ENCODE measurements around the gene ULK3.

The ULK3 gene

DNA sequence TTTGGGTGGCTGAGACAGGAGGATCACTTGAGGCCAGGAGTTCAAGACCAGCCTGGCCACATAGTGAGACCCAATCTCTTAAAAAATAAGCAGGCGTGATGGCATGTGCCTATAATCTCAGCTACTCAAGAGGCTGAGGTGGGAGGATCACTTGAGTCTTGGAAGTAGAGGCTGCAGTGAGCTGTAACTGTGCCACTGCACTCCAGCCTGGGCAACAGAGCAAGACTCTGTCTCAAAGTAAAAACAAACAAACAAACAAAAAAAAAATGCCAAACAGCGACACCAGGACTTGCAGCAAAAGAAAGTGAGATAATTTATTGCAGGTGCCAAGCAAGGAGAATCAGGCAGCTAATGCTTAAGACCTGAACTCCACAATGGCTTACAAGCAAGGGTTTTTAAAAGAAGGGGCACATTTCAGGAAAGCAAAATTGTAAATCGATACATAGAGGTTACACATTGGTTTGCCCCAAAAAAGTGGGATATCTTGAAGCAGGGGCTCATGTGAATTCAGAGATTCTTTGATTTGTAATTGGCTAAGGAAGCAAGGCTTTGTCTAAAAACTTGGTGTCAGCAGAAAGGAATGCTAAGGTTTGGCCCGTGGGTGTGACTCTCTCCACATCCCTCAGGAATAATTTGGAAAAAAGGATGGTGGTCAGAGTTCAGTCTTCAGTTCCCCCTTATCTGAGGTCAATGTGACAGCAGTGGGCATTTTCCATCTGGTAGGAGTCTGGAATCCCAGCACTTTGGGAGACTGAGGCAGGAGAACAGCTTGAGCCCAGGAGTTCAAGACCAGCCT lies 41.7 kb upstream of the ULK3 start:
- TF ChIP-seq ZNF274 (IDR thresholded peaks at IDR 0.05; ENCODE audit: low read length) (no peak), ZNF274 (tag by site-specific recombination; IDR thresholded peaks at IDR 0.05; ENCODE audit: borderline replicate concordance) (no peak), ZNF121 (tag by site-specific recombination; IDR thresholded peaks at IDR 0.05) (peak; percentile 89), ZNF670 (tag by site-specific recombination; IDR thresholded peaks at IDR 0.05; ENCODE audit: low read depth) (no peak), ZFHX2 (tag by site-specific recombination; conservative IDR thresholded peaks at IDR 0.05) (peak; percentile 54), EGR2 (tag by site-specific recombination; IDR thresholded peaks at IDR 0.05; ENCODE audit: low read depth) (peak; percentile 21; the same call in 1 of the 2 replicates), ZNF510 (tag by site-specific recombination; IDR thresholded peaks at IDR 0.05; ENCODE audit: insufficient replicate concordance) (no peak), ZNF23 (tag by site-specific recombination; IDR thresholded peaks at IDR 0.05; ENCODE audit: borderline replicate concordance) (no peak)
- ChIA-PET POLR2A (interaction anchor here (1.4 to 1.8 kb wide), 2 partner anchors 11 to 17 kb away, joined by 4 to 7 read pairs; partner anchors contain the start of gene SCAMP2), CTCF (interaction anchor here (0.6 to 2.0 kb wide), 5 partner anchors 17 to 525 kb away, joined by 3 to 9 read pairs (median 4); no protein-coding TSS in a partner anchor)

GRCh38 chr15:74882528-74882927 lies 39.6 kb upstream of the ULK3 start:
- Histone ChIP-seq H3K4me1 (ENCODE audit: control insufficient read depth, insufficient read depth, low read length) (no peaks in the 10 kb centered on the region), H3K4me3 (ENCODE audit: low read depth, low read length) (no peak overlapping the region), H3K9me3 (ENCODE audit: control insufficient read depth, insufficient read depth, low read depth, low read length) (no peaks in the 10 kb centered on the region), H3K27ac (ENCODE audit: extremely low read depth, low read depth, low read length) (no peak overlapping the region), H3K36me3 (ENCODE audit: control insufficient read depth in 2 of 2, insufficient read depth in 1 of 2, low read length in 2 of 2) (no peaks in the 10 kb centered on the region)
- POLR2A ChIA-PET, result interaction anchor here (1.5 to 2.0 kb wide), 2 partner anchors 11 to 12 kb away, joined by 4 to 5 read pairs; no protein-coding TSS in a partner anchor
- CTCF ChIA-PET, result interaction anchor here (0.6 to 2.0 kb wide), 4 partner anchors 9 to 68 kb away, joined by 3 to 9 read pairs (median 4); partner anchors contain the start of gene SCAMP2
- TF ChIP-seq CTCF (tag by site-specific recombination; IDR thresholded peaks at IDR 0.05) (no peak), ZNF514 (tag by site-specific recombination; IDR thresholded peaks at IDR 0.05) (no peak), TRIM28 (IDR thresholded peaks at IDR 0.05; ENCODE audit: borderline replicate concordance, low read length) (peak; percentile 64; the same call in 1 of the 2 replicates), SETDB1 (IDR thresholded peaks at IDR 0.05; ENCODE audit: insufficient read length, low read length) (peak; percentile 56)

More for the DNA sequence above, 41.7 kb upstream of the ULK3 start:
- H3K36me3 ChIP-seq (ENCODE audit: control insufficient read depth in 2 of 2, insufficient read depth in 1 of 2, low read length in 2 of 2), result no peaks in the 10 kb centered on the region
- no peak overlapping the region for H3K27ac ChIP-seq (ENCODE audit: extremely low read depth, low read depth, low read length)
- H3K4me1 ChIP-seq (ENCODE audit: control insufficient read depth, insufficient read depth, low read length), result peaks cover 4% of the 10 kb centered on the region; the same call in 1 of the 2 replicates
- no peaks in the 10 kb centered on the region for H3K9me3 ChIP-seq (ENCODE audit: control insufficient read depth, insufficient read depth, low read depth, low read length)
- no peak overlapping the region for H3K4me3 ChIP-seq (ENCODE audit: low read depth, low read length)

GRCh38 chr15:74878273-74878672 lies 35.3 kb upstream of the ULK3 start:
- no peak for TF ChIP-seq ZNF354C (tag by site-specific recombination; IDR thresholded peaks at IDR 0.05; ENCODE audit: borderline replicate concordance, low read depth)
- CTCF ChIA-PET, result interaction anchor here (0.6 kb wide), 1 partner anchor 19 kb away, joined by 3 read pairs; no protein-coding TSS in a partner anchor
- no peaks in the 10 kb centered on the region for H3K4me1 ChIP-seq (ENCODE audit: control insufficient read depth, insufficient read depth, low read length)
- no peaks in the 10 kb centered on the region for H3K9me3 ChIP-seq (ENCODE audit: control insufficient read depth, insufficient read depth, low read depth, low read length)
- H3K27ac ChIP-seq (ENCODE audit: extremely low read depth, low read depth, low read length), result no peak overlapping the region
- H3K36me3 ChIP-seq (ENCODE audit: control insufficient read depth in 2 of 2, insufficient read depth in 1 of 2, low read length in 2 of 2), result no peaks in the 10 kb centered on the region
- no peak overlapping the region for H3K4me3 ChIP-seq (ENCODE audit: low read depth, low read length)
- POLR2A ChIA-PET, result no interaction called here

DNA sequence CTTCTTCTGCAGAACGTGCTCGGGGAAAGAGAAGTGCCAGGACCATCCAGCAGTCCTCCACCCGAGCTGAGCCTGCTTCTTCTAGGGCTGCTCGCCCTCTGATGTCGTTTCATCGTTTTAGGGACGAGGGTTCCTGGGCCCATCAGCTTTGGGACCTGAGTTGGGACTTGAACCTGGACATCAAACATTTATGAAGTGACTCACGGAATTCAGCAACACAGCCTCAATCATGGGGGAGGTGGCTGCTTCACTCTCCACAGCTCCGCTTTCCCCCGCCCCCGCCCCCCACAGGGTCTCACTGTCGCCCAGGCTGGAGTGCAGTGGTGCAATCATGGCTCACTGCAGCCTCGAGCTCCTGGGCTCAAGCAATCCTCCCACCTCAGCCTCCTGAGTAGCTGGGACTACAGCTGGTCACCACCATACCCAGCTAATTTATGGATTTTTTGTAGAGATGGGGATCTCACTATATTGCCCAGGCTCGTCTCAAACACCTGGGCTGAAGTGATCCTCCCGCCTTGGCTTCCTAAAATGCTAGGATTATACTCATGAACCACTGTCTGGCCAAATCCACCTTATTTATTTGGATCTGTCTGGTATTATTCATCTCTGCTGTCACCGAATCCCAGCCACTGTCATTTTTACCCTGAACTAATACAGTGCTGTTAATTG lies 30.9 kb upstream of the ULK3 start:
- Histone ChIP-seq H3K36me3 (ENCODE audit: control insufficient read depth in 2 of 2, insufficient read depth in 1 of 2, low read length in 2 of 2) (peaks cover 2 to 11% of the 10 kb centered on the region in 2 experiments; a peak in 2 of 3 replicates), H3K4me3 (ENCODE audit: low read depth, low read length) (peak overlapping the region; percentile 96), H3K27ac (ENCODE audit: extremely low read depth, low read depth, low read length) (peak overlapping the region; percentile 46; the same call in 1 of the 2 replicates), H3K9me3 (ENCODE audit: control insufficient read depth, insufficient read depth, low read depth, low read length) (no peaks in the 10 kb centered on the region), H3K4me1 (ENCODE audit: control insufficient read depth, insufficient read depth, low read length) (peaks cover 7% of the 10 kb centered on the region)
- POLR2A ChIA-PET, result interaction anchor here (0.9 to 4.3 kb wide), 7 partner anchors 10 to 83 kb away, joined by 3 to 12 read pairs (median 5); partner anchors contain the start of genes FAM219B, MPI and RPP25
- CTCF ChIA-PET, result interaction anchor here (0.6 to 1.4 kb wide), 4 partner anchors 8 to 239 kb away, joined by 3 to 4 read pairs (median 4); no protein-coding TSS in a partner anchor
- TF ChIP-seq KLF1 (tag by site-specific recombination; IDR thresholded peaks at IDR 0.05), result no peak
- TF ChIP-seq ZNF341 (tag by site-specific recombination; IDR thresholded peaks at IDR 0.05; ENCODE audit: low read depth), result peak; percentile 33; the same call in 1 of the 2 replicates
- TF ChIP-seq ZNF354C (tag by site-specific recombination; IDR thresholded peaks at IDR 0.05; ENCODE audit: borderline replicate concordance, low read depth), result no peak
- TF ChIP-seq ZNF24 (tag by site-specific recombination; IDR thresholded peaks at IDR 0.05), result no peak
- TF ChIP-seq ZBTB8A (tag by site-specific recombination; IDR thresholded peaks at IDR 0.05), result peak; percentile 56; the same call in 1 of the 2 replicates
- no peak for TF ChIP-seq ZNF433 (tag by site-specific recombination; IDR thresholded peaks at IDR 0.05; ENCODE audit: low read depth)
- no peak for TF ChIP-seq ZNF549 (tag by site-specific recombination; IDR thresholded peaks at IDR 0.05)
- TF ChIP-seq SP2 (tag by site-specific recombination; IDR thresholded peaks at IDR 0.05), result no peak; the same call in 1 of the 2 replicates
- TF ChIP-seq TCF7L2 (IDR thresholded peaks at IDR 0.05; ENCODE audit: borderline replicate concordance, low read depth, low read length), result no peak
- no peak for TF ChIP-seq ZNF701 (tag by site-specific recombination; IDR thresholded peaks at IDR 0.05)
- peak; percentile 98 for TF ChIP-seq ZNF121 (tag by site-specific recombination; IDR thresholded peaks at IDR 0.05)
- no peak for TF ChIP-seq ZNF677 (tag by site-specific recombination; IDR thresholded peaks at IDR 0.05)
- TF ChIP-seq ZEB2 (tag by site-specific recombination; IDR thresholded peaks at IDR 0.05), result 0 out of 2 replicates have a peak, but pooled peaks have one; percentile 42
- peak; percentile 76 for TF ChIP-seq ZIC2 (tag by site-specific recombination; IDR thresholded peaks at IDR 0.05)
